Pancreas (tissue), 10 donors: ENCODE results near the gene LRIG3. TPM values are rescaled to one million over a fixed set of nuclear protein-coding genes. Genes with fewer than 3 reads are reported as not detected.

Source experiments
- ATAC-seq, 4 donors: fragments of 200-7000 bp; cut with Tn5 transposase; one replicate each; pipeline versions ENCODE4 v1.8.0 to v1.9.1; 2020; ENCODE audit warnings: mild to moderate bottlenecking in 4 of 4, moderate library complexity in 4 of 4
- DNase-seq, 6 donors: peaks; one replicate each; pipeline ENCODE4 v3.0.0-alpha.2; 2020
- FAIRE-seq: peaks from 2 replicates; lab custom pipeline; 2012; peaks lifted over from hg19 to GRCh38; lab: Jason Lieb, UNC
- H3K27ac ChIP-seq, 4 donors: fragments of 200-600 bp; sonication (generic); 1 replicate in 3 of 4; 2 replicates in 1 of 4; pipeline versions ENCODE4 v1.5.0 to v1.8.0; 2020
- H3K27me3 ChIP-seq, 4 donors: fragments of 200-600 bp; one replicate each; pipeline ENCODE4 v1.8.0; 2021
- H3K36me3 ChIP-seq, 3 donors: fragments of 200-600 bp; sonication (generic) in 1 of 3; one replicate each; pipeline versions ENCODE4 v1.5.0 to v1.8.0; 2020 to 2021
- H3K4me1 ChIP-seq, 3 donors: fragments of 200-600 bp; one replicate each; pipeline ENCODE4 v1.8.0; 2021
- H3K4me3 ChIP-seq, 4 donors: fragments of 200-600 bp; sonication (generic) in 2 of 4; one replicate each; pipeline versions ENCODE4 v1.5.0 to v1.8.0; 2020 to 2021
- H3K9me3 ChIP-seq, 4 donors: fragments of 200-600 bp; one replicate each; pipeline ENCODE4 v1.8.0; 2021
- CTCF ChIP-seq, 4 donors: fragments of 200-600 bp; sonication (generic) in 3 of 4; IDR thresholded peaks; one replicate each; pipeline versions ENCODE4 v1.5.0 to v1.8.0; 2021; ENCODE audit warnings: antibody characterized with exemption in 4 of 4
- WGBS, 2 donors: extraction: QIAGEN DNeasy Blood & Tissue Kit; methylation state at CpG; one replicate each; pipeline ENCODE4 v1.1.7; 2013; 5-methylcytosine and 5-hydroxymethylcytosine counted together
- intact Hi-C, 3 donors: fragments of 100-400 bp; cut with DNase I; formaldehyde crosslinking; loops; one replicate each; pipeline versions ENCODE4 v1.11.1 to v1.14.2; 2022
- polyA plus RNA-seq, 2 donors: library from polyadenylated mRNA; stranded (reverse); fragments of 200-250 nt; gene quantifications; one replicate each; pipeline ENCODE4 v1.2.3, GENCODE V29; 2013
- total RNA-seq, 6 donors: library from RNA; stranded (reverse); fragmentation: NEBNext Ultra II Directional in 4 of 6; extraction: Animal tissue kit (Norgen Biotek cat#: 25700) in 4 of 6; gene quantifications; one replicate each; pipeline versions ENCODE4 v1.2.1 to v1.2.4, GENCODE V29; 2021 to 2023
- donor health status: healthy with polysubstance abuse.
- donor health status: DM: no; HTN: no; CAD: no; lungs with moderate emphysema.
- donor health status: DM: no; HTN: no; CAD: no.
- donor health status: control.
- donor health status: control.
- donor health status: Bipolar disorder and iron deficiency.
- donor health status: DM: yes; HTN: yes; CAD: no.
- donor health status: DM: no; HTN: no; CAD: no.
- donor health status: DM: no; HTN: no; CAD: no.
- donor health status: DM: yes; HTN: yes; CAD: no.

The LRIG3 gene
- total and polyA plus RNA-seq, 8 donors = 7.2 to 44.3 (median 25.0) TPM

GRCh38 chr12:58897969-58898368 lies 22.3 kb downstream of the LRIG3 start:
- Histone ChIP-seq H3K4me1 (peaks cover 16 to 33% (median 31%) of the 10 kb centered on the region in 3 donors), H3K9me3 (no peaks in the 10 kb centered on the region), H3K27ac (peak overlapping the region in 1 of 4 donors; percentile 20), H3K36me3 (no peaks in the 10 kb centered on the region), H3K27me3 (no peaks in the 10 kb centered on the region), H3K4me3 (no peak overlapping the region)
- FAIRE-seq (no peak), DNase-seq (no peak), ATAC-seq (peak in 1 of 4 donors; percentile 43)
- no peak for TF ChIP-seq CTCF (IDR thresholded peaks at IDR 0.05)
- WGBS, 2 donors = 42 to 45% methylated on average over 4 of the region's 4 CpGs
- intact Hi-C loops = no loop called here

GRCh38 chr12:58896278-58896677 lies 24.0 kb downstream of the LRIG3 start:
- TF ChIP-seq CTCF (IDR thresholded peaks at IDR 0.05) = no peak
- peaks cover 12 to 32% (median 28%) of the 10 kb centered on the region in 3 donors for H3K4me1 ChIP-seq
- intact Hi-C loops = no loop called here

GRCh38 chr12:58895053-58895452 lies 25.3 kb downstream of the LRIG3 start:
- TF ChIP-seq CTCF (IDR thresholded peaks at IDR 0.05) = no peak
- H3K9me3 ChIP-seq = no peaks in the 10 kb centered on the region
- WGBS, 2 donors = 90 to 93% methylated on average over 4 of the region's 4 CpGs
- H3K27me3 ChIP-seq = no peaks in the 10 kb centered on the region
- DNase-seq (no peak), FAIRE-seq (no peak), ATAC-seq (peak in 2 of 4 donors; percentile 4 to 40)
- no peak overlapping the region for H3K4me3 ChIP-seq
- no peak overlapping the region for H3K27ac ChIP-seq
- intact Hi-C loops = no loop called here
- H3K4me1 ChIP-seq = peaks cover 12 to 32% (median 28%) of the 10 kb centered on the region in 3 donors
- H3K36me3 ChIP-seq = peaks cover 0 to 3% (median 0%) of the 10 kb centered on the region in 3 donors

More at GRCh38 chr12:58896278-58896677, 24.0 kb downstream of the LRIG3 start:
- Histone ChIP-seq H3K36me3 (no peaks in the 10 kb centered on the region), H3K9me3 (no peaks in the 10 kb centered on the region), H3K4me3 (no peak overlapping the region), H3K27me3 (no peaks in the 10 kb centered on the region), H3K27ac (no peak overlapping the region)
- DNase-seq (no peak), ATAC-seq (no peak), FAIRE-seq (no peak)
- 29 to 36% methylated on average over 1 of the region's 1 CpG for WGBS, 2 donors

GRCh38 chr12:58894040-58894439 lies 26.3 kb downstream of the LRIG3 start:
- Histone ChIP-seq H3K27me3 (no peaks in the 10 kb centered on the region), H3K27ac (peak overlapping the region in 1 of 4 donors; percentile 31), H3K9me3 (no peaks in the 10 kb centered on the region), H3K36me3 (peaks cover 0 to 13% (median 7%) of the 10 kb centered on the region in 3 donors), H3K4me3 (no peak overlapping the region), H3K4me1 (peaks cover 12 to 32% (median 27%) of the 10 kb centered on the region in 3 donors)
- DNase-seq (no peak), ATAC-seq (peak in 3 of 4 donors; percentile 41 to 63 (median 43)), FAIRE-seq (no peak)
- TF ChIP-seq CTCF (IDR thresholded peaks at IDR 0.05) = no peak
- intact Hi-C loops = no loop called here
- WGBS, 2 donors = 35 to 41% methylated on average over 6 of the region's 6 CpGs

- WGBS, 2 donors = 75 to 79% methylated on average over 3 of the region's 3 CpGs
Measured at GRCh38 chr12:58893495-58893894, 26.8 kb downstream of the LRIG3 start.

More at GRCh38 chr12:58893495-58893894, 26.8 kb downstream of the LRIG3 start:
- FAIRE-seq (no peak), DNase-seq (no peak), ATAC-seq (peak in 2 of 4 donors; percentile 11 to 14)
- Histone ChIP-seq H3K9me3 (no peaks in the 10 kb centered on the region), H3K4me3 (no peak overlapping the region), H3K27ac (peak overlapping the region in 1 of 4 donors; percentile 31), H3K27me3 (no peaks in the 10 kb centered on the region), H3K4me1 (peaks cover 11 to 32% (median 23%) of the 10 kb centered on the region in 3 donors), H3K36me3 (peaks cover 0 to 18% (median 11%) of the 10 kb centered on the region in 3 donors)
- intact Hi-C loops = no loop called here
- no peak for TF ChIP-seq CTCF (IDR thresholded peaks at IDR 0.05)
